ENCODE data around the gene TSPO2. TPM values are rescaled to one million over a fixed set of nuclear protein-coding genes. Genes with fewer than 3 reads are reported as not detected.
A peak's percentile ranks its signal among the peaks of the same experiment; 100 is the strongest.

TSPO2 gene
- total and polyA plus RNA-seq, 2 of the 13 experiments (the other 11 are each of a cell fraction or from before 2014, with no cell fraction given): 0.55 TPM; not detected in 1

GRCh38 chr6:41027799-41028560 lies 14.3 kb upstream of the TSPO2 start (continued):
- TF ChIP-seq ZBTB7A (CRISPR knock-in tag; IDR thresholded peaks at IDR 0.05): no peak
- TF ChIP-seq PHF8 (CRISPR knock-in tag; IDR thresholded peaks at IDR 0.05): peak; percentile 59
- no peak for TF ChIP-seq ZSCAN5A (CRISPR knock-in tag; IDR thresholded peaks at IDR 0.05; ENCODE audit: borderline replicate concordance)
- TF ChIP-seq HNF4A (CRISPR knock-in tag; IDR thresholded peaks at IDR 0.05): peak; percentile 21
- no peak for TF ChIP-seq DDIT3 (CRISPR knock-in tag; IDR thresholded peaks at IDR 0.05)
- peak; percentile 65 for TF ChIP-seq CBX1 (IDR thresholded peaks at IDR 0.05; ENCODE audit: low read depth)
- 0 out of 2 replicates have a peak, but pooled peaks have one; percentile 36 for TF ChIP-seq KMT2A (CRISPR knock-in tag; IDR thresholded peaks at IDR 0.05)
- no peak for TF ChIP-seq SMYD3 (CRISPR knock-in tag; IDR thresholded peaks at IDR 0.05)
- TF ChIP-seq ZNF549 (CRISPR knock-in tag; IDR thresholded peaks at IDR 0.05): no peak
- TF ChIP-seq ZNF441 (CRISPR knock-in tag; IDR thresholded peaks at IDR 0.05; ENCODE audit: borderline replicate concordance): no peak
- TF ChIP-seq KDM6A (CRISPR knock-in tag; IDR thresholded peaks at IDR 0.05; ENCODE audit: low read depth): no peak
- no peak for TF ChIP-seq ZNF414 (CRISPR knock-in tag; IDR thresholded peaks at IDR 0.05)
- peak; percentile 76 for TF ChIP-seq HIC2 (CRISPR knock-in tag; IDR thresholded peaks at IDR 0.05; ENCODE audit: low read depth)
- TF ChIP-seq ZNF777 (CRISPR knock-in tag; IDR thresholded peaks at IDR 0.05): peak; percentile 39; the same call in 1 of the 2 replicates
- no peak for TF ChIP-seq HMGXB3 (CRISPR knock-in tag; IDR thresholded peaks at IDR 0.05; ENCODE audit: borderline replicate concordance)
- peak; percentile 50; the same call in 1 of the 2 replicates for TF ChIP-seq CBX5 (CRISPR knock-in tag; IDR thresholded peaks at IDR 0.05; ENCODE audit: borderline replicate concordance)
- peak; percentile 58; the same call in 1 of the 2 replicates for TF ChIP-seq ZNF713 (CRISPR knock-in tag; IDR thresholded peaks at IDR 0.05)
- TF ChIP-seq ATF7-NPFF (CRISPR knock-in tag; IDR thresholded peaks at IDR 0.05; ENCODE audit: low read depth): peak; percentile 93
- no peak for TF ChIP-seq FOXA1 (IDR thresholded peaks at IDR 0.05)
- 0 out of 2 replicates have a peak, but pooled peaks have one; percentile 33 for TF ChIP-seq FOXA1 (CRISPR knock-in tag; IDR thresholded peaks at IDR 0.05)
- TF ChIP-seq ZNF75D (CRISPR knock-in tag; IDR thresholded peaks at IDR 0.05; ENCODE audit: borderline replicate concordance): no peak
- no peak for TF ChIP-seq TBP (CRISPR knock-in tag; IDR thresholded peaks at IDR 0.05)
- TF ChIP-seq ZNF382 (CRISPR knock-in tag; IDR thresholded peaks at IDR 0.05; ENCODE audit: borderline replicate concordance): no peak

All from HepG2 (cell line).